ENCODE data around the gene ZBP1.

ZBP1 gene, protein sequence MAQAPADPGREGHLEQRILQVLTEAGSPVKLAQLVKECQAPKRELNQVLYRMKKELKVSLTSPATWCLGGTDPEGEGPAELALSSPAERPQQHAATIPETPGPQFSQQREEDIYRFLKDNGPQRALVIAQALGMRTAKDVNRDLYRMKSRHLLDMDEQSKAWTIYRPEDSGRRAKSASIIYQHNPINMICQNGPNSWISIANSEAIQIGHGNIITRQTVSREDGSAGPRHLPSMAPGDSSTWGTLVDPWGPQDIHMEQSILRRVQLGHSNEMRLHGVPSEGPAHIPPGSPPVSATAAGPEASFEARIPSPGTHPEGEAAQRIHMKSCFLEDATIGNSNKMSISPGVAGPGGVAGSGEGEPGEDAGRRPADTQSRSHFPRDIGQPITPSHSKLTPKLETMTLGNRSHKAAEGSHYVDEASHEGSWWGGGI

DNA sequence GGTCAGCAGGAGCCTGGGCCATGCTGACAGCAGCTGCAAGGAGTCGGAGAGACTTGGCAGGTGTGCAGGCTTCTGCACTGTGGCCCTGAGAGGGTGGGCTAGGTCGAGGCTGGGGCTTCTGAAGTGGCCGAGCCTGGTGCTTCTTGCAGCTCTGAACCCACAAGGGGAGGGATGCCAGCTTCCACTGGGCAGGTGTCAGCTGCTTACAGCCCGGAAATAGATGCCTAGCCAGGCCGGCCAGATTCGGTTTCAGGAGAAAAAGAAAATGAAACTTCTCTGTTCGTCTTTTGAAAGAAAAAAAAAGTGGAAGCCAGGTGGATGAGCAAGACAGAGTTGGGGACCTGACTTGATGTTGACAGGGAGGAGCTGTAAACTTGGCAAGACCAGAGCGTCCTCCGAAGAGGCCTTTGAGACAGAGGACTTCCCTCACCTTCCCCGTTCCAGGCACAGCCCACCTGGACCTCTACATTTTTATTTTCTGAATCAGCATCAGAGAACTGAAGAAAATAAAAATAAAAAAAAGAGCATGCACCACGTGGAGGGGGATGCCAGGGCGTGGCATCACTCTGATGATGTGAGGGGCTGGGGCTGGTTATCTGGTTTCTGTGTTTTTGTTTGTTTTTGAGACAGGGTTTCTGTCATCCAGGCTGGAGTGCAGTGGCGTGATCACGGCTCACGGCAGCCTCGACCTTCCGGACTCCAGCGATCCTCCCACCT, at the start of gene ZBP1:
Gene ZBP1 (minus strand): TSS at position 153 of the 717 bp plus-strand sequence. CDS start 131 bp downstream, at position 22.
- peak; percentile 77 for DNase-seq

GRCh38 chr20:57669632-57670031, 49.4 kb upstream of the ZBP1 start:
- DNase-seq: no peak

DNA sequence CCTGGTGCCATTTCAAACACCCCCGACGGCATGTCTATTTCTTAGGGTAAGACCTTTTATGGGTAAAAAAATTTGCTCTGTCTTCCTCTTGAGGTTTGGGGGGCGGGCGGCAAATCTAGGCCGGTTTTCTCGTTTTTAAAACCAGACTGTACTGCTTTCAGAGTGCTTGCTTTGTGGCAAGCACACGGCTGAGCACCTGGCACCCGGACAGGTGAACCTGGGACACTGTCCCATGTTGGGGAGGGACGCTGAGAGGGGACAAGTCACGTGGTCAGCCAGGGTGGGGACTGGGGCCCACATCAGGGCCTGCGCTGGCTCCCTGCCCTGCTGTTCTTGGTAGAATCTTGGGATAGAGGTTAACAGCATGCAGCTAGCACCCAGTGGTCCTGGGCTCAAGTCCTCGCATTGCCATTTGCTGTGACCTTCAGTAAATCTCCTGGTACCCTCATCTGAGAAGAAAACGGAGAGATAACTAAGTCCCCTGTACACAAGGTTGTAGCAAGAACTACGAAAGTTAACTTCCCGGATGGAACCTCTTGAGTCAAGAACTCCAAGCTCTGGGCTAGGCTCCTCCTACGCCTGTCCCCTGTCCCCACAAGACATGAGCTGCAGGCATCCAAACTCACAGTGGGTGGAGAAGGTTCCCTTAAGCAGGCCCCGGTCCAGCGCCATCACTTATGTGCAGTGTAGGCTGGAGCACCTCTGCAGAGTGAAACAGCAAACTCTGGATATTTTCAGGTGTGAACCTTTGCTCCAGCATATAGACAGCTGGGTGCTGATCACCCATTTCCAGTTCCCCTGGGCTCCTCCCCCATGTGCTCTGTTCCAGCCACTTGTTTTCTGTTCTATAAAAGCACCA, 47.9 kb upstream of the ZBP1 start:
- DNase-seq: no peak

- DNase-seq: no peak
These were observed 47.2 kb upstream of the ZBP1 start for GRCh38 chr20:57667388-57667787.

GRCh38 chr20:57666834-57667157, 46.6 kb upstream of the ZBP1 start:
- no peak for DNase-seq

DNA sequence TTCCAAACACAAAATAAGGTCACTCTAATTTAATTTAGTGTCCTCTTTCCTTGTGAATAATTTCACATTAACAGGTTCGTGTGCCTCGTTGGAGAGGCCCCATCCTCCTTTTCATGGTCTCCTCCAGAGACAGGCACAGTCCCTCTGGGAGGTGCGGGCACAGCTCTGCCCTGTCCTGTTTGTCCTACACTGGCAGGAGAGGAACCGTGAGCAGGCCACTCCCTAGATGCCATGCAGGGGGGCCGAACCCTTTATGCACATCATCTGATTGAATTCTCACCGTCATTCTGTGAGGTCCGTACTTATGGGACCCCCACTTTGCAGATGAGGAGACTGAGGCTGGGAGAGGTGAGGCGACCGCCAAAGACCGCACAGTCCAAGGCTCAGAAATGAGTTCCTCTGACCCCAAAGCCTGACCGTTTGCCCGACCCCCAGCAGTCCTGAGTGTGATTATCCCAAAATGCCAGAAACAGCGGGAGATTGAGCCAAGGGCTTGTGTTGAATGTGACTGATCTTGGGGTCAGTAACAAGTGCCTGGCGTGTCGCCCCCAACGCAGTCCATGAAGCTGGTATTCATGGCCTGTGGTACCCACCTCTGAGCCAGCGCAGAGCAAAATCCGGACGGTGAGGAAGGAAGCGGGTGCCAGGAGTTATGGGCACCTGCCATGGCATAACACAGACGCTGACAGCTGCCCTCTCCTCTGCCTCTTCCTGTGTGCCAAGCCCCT, 46.0 kb upstream of the ZBP1 start:
- DNase-seq: no peak

GRCh38 chr20:57665589-57665971, 45.4 kb upstream of the ZBP1 start:
- DNase-seq: no peak

DNA sequence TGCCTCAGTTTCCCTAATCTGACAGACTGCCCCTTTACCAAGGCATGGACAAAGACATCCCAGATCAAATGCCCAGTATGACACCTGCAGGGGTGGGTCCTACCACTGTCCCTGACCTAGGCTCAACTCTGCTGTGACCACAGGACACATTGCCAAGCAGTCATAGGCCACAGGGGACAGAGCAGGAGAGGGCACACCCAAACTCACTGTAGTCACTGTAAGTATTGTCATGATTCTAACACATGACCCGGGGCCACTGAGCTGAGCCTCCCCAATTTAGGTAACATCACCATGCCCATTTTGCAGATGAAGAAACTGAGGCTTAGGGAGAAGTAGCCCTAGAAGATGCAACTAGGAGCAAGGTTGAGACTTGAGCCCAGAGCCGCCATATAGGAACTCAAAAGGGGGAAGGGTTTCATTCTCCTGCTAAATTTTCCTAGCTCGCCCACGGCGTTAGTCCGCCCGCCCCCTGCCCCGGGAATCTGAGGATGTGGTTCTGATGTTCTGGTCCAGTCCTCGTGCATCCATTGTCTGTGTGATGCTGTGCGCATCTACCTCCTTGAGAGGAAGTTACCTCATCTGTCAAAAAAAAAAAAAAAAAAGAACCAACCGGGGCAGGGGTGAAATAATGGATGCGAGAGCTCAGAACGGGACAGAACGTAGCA, 44.8 kb upstream of the ZBP1 start:
- no peak for DNase-seq

DNA sequence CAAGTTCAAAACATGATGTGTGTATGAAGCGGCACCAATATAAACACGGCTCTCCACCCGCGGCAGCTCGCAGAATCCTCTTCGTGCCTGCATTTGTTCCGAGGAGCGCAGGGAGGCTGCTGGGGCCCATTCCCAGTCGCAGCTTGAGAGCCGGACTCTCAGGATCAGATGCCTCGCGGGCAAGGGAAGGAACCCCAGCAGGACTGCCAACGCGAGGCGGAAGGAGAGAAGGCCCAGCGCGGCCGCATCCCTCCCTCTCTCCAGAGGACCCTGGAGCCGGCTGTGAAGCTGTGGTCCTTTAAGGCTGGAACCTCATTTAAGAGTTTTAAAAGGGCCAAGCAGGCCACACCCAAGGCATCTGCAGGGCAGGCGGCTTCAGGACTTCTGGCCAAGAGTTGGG, 44.2 kb upstream of the ZBP1 start:
- DNase-seq: no peak

GRCh38 chr20:57663681-57664451, 43.6 kb upstream of the ZBP1 start:
- no peak for DNase-seq

DNA sequence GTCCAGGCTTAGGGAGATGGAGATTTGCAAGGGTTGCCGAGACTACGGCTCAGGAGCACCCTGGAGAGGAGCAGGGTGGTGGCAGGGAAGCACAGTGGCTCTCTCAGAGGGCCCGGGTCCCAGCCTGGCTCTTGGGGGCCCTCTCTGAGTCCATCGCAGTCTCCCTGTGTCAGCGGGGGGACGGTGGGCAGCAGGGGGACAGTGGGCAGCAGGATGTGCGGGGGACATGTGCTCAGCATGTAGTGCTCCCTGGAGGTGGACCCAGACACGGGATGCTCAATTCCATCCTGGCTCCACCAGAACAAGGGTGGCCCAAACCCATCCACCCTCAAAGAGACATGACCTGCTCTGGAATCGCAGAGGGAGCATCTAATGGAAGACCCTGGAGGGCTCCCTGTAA, 43.0 kb upstream of the ZBP1 start:
- DNase-seq: no peak

DNA sequence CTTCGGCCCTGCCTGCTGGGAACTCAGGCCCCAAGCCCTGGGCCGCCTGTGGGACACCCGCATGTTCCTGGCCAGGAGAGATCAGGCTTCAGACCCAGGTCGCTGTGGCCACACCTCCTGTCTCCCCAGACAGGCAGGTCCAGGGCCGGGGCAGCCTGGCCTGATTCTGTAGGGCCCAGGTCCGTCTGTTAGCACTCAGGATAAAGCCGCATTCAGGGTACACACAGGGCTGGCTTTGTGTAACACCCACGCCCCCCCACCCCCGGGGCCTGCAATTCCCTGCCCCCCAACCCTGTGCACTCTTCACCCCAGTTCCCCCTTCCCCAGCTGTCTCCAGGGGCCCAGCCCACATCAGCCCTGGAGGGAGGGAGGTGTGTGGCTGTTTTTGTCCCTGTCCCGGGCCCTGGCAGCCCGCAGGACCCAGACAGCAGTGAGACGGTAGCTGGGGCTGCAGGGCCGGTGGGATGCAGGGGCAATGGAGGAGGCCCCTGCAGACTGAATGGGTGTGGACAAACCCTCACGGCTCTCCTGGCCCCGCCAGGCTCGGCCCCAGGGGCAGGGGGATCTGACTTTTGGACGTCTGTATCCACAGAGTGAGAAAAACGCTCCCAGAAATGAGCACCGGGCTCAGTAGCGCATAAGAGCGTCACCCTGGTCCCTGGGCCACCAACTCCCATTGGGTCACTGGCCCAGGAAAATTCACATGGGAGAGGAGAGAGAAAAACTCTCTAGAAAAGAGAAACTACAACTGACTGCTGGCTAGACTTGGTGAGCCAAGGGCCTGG, 42.4 kb upstream of the ZBP1 start:
- DNase-seq: no peak

DNA sequence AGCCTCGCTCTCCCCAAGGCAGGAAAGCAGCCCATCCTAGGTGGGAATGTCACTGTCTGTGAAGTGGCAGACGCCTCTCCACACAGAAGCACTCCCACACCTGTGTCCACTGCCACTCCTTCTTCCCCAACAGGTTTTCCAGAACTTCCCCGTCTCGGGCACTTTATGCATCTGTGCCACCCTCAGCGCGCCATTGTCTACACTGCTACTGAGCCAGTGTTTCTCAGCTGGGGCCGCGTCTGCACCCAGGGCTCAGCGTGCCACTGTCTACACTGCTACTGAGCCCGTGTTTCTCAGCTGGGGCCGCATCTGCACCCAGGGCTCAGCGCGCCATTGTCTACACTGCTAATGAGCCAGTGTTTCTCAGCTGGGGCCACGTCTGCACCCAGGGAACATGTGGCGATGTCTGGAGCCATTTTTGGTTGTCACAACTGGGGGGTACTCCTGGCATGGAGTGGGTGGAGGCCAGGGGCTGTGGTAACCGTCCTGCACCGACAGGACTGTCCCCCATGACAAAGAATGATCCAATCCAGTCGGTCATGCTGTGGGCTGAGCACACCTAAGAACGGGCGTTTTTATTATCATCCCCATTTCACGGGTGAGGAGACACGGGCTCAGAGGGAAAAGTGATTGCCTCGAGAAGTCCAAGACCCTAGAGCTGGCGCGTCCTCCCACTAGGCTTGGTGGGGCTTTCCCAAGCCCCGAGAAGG, 41.7 kb upstream of the ZBP1 start:
- no peak for DNase-seq

GRCh38 chr20:57660922-57661745, 40.9 kb upstream of the ZBP1 start:
- peak; percentile 45 for DNase-seq

- no peak for DNase-seq
These were observed 40.1 kb upstream of the ZBP1 start for GRCh38 chr20:57660181-57660921.

DNA sequence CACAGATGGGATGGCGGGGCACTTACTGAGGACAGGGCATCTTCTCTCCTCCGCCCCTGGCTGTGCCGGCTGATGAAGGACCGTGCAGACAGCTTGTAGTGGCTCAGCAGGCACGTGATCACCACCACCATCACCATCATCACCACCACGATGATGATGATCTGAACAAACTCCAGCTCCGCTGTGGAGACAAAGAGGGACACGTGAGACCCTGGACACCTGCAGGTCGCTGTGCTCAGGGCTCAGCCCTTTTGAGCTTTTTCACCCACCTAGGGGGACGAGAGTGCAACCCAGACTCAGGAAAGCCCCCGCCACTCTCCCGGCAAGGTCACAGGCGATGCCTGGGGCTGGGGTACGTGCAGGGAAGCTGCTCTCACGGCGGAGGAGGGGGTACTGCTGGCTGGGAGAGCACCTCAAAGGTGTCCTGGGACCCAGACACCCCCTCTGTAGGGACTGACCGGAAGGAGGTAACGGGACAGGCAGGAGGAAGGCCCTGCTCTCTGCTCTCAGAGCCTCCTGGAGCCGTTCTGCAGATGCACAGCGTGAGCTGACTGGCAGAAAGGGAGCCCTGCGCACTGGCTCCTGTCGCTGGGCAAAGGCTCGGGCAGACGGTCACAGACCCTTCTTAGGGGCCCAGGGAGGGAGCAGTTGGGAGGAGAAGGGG, 39.4 kb upstream of the ZBP1 start:
- DNase-seq: peak; percentile 53

GRCh38 chr20:57658833-57659516, 38.7 kb upstream of the ZBP1 start:
- peak; percentile 53 for DNase-seq
